ENCODE measurements around the gene TBCB.

- no peak for TF ChIP-seq RAD21 (IDR thresholded peaks at IDR 0.05; ENCODE audit: low read length)
- no peak for TF ChIP-seq CTCF (IDR thresholded peaks at IDR 0.05)
- TF ChIP-seq MAX (IDR thresholded peaks at IDR 0.05; ENCODE audit: low read depth): no peak
- TF ChIP-seq TEAD4 (IDR thresholded peaks at IDR 0.05; ENCODE audit: borderline replicate concordance, insufficient read depth): no peak
Observed at GRCh38 chr19:36092566-36092965, 22.7 kb upstream of the TBCB start.
